Limb (tissue), 2 donors: Measurements from ENCODE around the gene TMEM89.

ENCODE experiments used
- DNase-seq, 2 donors: peaks; one replicate each; pipeline ENCODE4 v3.0.0-alpha.2; 2016; ENCODE audit errors: extremely low spot score in 2 of 2

The TMEM89 gene

DNA sequence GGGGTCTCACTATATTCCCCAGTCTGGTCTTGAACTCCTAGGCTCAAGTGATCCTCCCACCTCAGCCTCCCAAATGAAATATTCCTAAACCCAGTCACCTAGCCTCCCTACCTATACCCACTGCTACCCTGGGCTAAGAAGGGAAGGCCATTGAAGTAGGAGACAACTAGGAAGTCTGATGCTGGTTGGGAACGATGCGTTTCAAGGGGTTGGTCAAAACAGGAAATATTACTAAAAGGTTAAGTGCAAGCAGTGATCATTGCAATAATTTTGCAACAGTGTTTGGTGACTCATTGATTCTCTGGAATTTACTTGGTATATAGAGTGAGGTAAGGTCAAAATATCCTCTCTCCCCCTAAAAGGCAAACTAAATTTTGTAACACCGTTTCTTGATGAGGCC, 7.5 kb downstream of the TMEM89 start:
- no peak for DNase-seq

DNA sequence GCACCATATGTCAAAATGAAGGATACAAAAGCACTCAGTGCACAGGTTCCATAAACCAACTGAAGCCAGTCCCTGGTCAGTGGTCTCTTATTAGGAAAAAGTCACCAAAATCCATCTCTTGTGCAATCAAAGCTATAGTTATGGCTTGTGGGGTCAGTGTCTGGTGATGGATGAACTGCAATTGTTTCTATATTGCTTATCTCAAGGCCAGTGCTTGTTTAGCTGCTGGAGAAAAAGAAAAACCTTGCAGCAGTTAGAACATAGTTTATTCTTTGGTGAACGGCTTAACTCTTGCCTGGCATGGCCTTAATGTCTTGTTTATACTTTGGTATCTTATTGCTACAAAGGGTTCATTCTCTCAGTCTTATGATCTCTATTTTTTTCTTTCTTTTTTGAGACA, 9.3 kb downstream of the TMEM89 start:
- no peak for DNase-seq

- peak; percentile 95 for DNase-seq
These were observed 12.2 kb downstream of the TMEM89 start, which contains the start of gene UQCRC1 for GRCh38 chr3:48609088-48610005. TSS of gene UQCRC1 (minus strand) at chr3:48609646. CDS start at chr3:48609620, 26 bp downstream.

DNA sequence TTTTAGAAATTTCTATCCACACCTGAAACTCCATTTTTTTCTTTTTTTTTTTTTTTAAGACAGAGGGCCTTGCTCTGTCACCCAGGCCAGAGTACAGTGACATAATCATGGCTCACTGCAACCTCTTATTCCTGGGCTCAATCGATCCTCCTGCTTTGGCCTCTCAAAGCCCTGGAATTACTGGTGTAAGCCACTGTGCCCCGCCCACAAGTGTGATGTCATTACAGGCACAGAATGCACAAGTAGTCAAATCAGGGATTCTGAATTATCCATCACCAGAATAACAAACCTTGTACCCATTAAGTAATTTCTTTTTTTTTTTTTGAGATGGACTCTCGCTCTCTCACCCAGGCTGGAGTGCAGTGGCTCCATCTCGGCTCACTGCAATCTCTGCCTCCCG, 14.1 kb downstream of the TMEM89 start:
- no peak for DNase-seq

DNA sequence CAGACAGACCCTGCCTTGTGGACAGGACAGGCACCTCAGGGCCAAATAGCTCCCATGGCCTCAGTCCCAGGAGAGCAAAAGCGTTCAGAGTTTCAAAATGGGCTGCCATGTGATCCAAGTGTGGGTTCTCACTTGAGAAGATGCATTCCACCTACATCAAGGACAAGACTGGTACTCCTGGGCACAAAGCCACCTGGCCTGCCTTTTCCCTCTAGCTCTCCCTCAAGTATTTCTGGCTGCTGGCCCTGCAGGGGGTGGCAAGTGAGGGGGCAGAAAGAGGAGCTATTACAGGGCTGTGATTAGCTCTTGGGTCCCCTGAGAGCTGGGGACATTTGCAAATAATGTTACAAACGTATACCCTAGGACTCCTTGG, 20.0 kb downstream of the TMEM89 start:
- DNase-seq = no peak

DNA sequence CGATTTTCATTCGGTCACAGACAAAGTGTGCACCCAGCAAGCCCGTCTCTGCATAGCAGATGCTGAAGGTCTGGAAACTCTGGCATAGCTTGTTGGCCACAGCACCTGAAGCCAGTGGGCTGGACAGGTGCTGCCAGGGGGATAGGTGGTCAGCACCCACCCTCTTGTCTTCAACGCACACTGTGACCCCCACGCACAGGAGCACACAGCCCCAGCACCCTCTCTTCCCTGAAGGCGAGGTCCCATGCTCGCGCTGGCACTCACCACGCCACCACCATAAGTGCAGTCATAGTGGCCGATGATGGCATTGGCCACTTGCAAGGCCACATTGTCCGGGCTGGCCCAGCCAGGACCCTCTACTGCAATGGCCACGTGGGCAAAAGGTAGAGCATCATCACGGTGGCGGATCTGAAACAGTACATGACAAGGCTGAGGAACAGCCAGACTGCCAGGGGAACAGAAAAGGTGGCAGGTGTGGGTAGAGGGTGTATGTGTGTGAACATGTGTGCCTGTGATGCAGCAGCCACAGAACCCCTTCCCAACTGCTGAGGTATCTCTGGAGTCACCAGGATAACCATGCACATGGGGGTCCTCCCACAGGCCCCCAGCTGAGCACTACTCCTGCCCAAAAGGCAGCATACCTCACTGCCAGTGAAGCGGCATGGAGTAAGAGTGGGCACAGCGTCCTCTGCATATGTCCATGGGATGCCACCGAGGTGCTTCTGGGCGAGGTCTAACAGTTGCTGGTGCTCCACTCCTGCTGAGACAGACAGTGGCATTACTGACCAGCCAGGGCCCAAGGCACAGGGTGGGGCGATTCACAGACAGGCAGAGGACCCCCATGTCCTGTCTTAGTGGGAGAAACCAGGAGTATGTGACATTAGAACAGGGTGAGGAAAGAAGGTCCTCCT, 20.6 kb downstream of the TMEM89 start:
- DNase-seq = no peak

DNA sequence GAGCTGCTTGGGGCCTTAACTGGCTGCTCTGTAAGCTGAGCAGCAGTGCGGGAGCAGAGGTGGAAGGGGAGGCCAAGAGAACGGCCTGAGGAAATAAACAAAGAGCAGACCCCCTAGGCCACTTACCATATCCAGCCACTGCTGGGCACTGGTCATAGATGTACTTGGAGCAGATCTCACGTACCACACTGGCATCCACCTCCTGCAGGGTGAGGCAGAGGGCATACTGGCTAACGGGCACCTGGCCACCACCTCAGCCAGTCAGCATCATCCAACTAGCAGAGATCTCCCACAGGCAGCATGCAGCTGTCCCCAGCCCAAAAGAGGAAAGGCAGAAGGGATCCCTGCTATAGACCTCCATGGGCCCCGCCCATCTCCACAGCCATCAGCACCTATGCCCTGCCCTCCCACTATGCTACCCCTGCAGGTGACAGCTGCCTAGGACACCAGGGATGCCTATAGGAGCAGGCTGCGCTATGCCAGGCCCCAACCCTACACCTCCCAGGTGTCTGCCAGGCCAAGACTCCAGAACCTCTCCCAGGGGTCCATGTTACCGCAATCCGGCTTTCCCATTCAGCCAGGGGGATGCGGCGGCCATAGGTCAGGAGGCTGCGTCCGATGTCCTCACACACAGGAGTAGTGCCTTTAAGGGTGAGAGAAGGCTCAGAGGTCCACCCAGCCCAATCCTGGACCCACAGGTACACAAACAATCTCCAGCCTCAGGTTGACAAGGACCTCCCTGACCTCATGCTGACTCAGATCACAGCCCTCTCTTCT, 21.9 kb downstream of the TMEM89 start:
- DNase-seq = no peak

GRCh38 chr3:48599077-48599501, 22.5 kb downstream of the TMEM89 start:
- no peak for DNase-seq

- peak; percentile 13 to 46 for DNase-seq
These were observed 23.1 kb downstream of the TMEM89 start for GRCh38 chr3:48598323-48599076.

- no peak for DNase-seq
These were observed 24.2 kb downstream of the TMEM89 start for GRCh38 chr3:48597408-48597800.

GRCh38 chr3:48596676-48597407, 24.7 kb downstream of the TMEM89 start:
- DNase-seq = no peak

DNA sequence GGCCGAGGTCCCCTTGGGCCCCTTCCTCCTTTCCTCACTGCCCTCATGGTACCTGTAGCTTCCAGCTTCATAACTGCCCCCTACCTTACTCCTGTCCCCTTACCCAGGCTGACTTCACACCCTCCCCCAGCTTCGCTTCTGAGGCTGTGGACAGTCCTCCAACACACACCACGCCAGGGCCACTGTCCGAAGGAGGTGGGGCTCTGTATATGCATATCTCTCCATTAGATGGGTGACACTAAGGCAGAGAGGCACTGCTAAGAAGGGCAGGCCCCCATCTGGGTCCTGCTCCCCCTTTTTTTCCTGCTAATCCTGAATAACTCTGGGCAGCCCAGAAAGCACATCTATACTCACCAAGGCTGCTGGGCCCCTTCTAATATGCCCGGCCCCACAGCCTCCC, 25.4 kb downstream of the TMEM89 start:
- DNase-seq = no peak

- peak in 1 of 2 donors; percentile 18 for DNase-seq
These were observed 25.9 kb downstream of the TMEM89 start for GRCh38 chr3:48595526-48596121.

DNA sequence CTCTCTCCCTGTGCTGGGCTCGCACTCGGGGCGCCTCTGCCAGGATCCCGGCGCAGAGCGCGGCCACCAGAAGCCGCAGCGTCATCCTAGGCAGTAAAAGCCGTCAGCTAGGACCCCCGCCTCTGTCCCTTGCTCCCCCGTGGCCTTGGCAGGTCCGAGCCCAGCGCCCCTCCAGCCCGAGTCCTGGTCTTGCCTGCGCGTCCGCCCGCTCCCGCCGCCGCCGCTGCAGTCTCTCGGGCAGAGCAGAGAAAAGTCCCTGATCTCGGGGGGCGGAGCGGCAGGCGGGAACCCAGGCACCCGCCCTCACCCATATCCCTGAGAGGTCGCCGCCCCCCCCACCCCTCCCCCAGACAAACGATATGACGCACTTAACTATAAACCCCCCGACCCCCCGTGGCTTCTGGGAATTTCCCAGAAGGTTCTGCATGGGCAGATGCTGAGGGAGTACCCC, 26.5 kb downstream of the TMEM89 start, which contains the start of gene COL7A1:
COL7A1 (minus strand) TSS at position 255 of the 451 bp plus-strand sequence; CDS start at position 85, 170 bp downstream.
- peak in 1 of 2 donors; percentile 48 for DNase-seq

- no peak for DNase-seq
These were observed 27.0 kb downstream of the TMEM89 start for GRCh38 chr3:48594417-48595049.

GRCh38 chr3:48593337-48593736, 28.2 kb downstream of the TMEM89 start:
- DNase-seq = no peak

- no peak for DNase-seq
These were observed 29.0 kb downstream of the TMEM89 start for GRCh38 chr3:48592519-48593087.

DNA sequence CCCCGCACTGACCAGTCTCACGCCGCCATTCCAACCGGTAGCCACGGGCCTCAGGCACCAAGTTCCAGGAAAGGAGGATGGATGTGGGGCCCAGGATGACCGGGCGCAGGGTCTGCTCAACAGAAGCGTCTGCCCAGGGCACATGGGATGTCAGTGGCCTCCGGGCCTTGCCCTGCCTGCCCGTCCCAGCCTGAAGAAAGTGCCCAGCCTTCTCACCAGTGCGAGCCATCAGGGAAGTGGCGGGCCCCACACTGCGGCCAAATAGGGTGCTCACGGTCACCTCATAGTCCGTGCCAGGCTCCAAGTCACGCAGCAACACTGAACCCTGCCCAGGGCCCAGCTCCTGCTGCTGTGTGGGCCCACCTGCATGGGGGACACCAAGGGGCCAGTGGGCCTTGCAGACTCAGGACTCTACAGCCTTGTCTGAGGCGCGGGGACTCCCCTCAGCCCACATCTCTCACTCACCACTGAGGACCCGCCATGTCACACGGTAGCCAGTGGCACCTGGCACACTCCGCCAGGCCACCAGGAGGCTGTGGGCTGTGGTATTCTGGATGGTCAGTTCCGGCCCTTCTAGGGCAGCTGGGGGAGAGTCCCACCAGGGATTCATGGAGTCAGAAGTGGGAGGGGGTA, 29.6 kb downstream of the TMEM89 start:
- DNase-seq = no peak
